GM04503 (cell line): Measurements from ENCODE around the gene RTN4.
A peak's percentile ranks its signal among the peaks of the same experiment; 100 is the strongest.

ENCODE experiments used
- DNase-seq: peaks from one replicate; pipeline ENCODE4 v3.0.0-alpha.2; 2012; ENCODE audit warnings: low read depth

Gene RTN4

DNA sequence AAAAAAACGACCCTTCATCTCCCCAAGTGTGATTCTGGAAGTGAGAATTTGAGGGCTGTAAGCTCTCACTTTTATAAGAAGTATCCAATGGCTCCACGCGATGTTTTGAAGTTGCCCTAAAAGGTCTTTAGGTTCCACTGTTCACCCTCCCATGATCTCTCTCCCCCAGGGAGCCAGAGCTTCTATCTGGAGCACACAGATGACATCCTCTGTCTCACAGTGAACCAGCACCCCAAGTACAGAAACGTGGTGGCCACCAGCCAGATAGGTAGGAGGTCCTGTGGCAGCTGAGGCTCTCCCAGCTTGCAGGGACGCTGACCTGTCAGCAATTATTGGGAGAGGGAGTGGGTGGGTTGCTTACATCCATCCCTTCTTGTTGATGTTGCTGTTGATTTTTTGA, 97.8 kb downstream of the RTN4 start:
- DNase-seq = no peak

DNA sequence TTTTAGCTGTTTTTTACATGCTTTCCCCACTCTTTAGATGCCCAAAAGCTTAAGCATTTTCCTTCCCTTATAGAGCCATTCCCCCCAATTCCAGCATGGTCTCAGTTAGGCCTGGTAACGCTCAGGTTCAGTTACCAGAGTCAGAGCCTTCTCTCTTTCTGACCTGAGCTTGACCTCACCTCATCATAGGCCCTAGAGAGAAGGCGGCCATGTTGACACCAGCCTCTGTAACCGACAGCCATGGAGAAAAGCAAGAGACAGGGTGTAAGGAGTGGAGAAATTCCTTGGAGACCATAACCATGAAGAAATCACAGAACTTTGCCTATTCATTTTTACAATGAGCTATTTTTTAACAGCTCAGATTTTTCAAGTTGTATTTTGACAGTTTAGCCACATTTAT, 99.4 kb downstream of the RTN4 start:
- DNase-seq = no peak

DNA sequence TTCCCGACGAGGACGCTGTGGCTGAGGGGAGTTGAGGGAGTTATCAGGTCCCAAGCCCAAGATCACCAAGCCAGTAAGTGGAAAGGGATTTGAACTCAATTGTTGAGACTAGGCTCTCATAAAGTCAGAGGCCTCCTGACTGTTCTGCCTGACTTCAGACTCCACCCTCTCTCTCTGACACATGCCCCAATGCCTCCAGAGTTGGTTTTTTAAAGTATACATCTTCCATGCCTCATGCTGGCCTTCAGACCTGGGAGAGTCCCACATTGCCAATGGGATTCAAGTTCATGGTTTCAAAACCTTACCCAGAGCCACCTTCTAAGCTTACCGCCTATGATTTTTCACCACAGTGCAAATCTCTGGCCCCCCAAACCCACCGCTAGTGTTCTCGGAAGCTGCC, 100.8 kb downstream of the RTN4 start:
- no peak for DNase-seq

DNA sequence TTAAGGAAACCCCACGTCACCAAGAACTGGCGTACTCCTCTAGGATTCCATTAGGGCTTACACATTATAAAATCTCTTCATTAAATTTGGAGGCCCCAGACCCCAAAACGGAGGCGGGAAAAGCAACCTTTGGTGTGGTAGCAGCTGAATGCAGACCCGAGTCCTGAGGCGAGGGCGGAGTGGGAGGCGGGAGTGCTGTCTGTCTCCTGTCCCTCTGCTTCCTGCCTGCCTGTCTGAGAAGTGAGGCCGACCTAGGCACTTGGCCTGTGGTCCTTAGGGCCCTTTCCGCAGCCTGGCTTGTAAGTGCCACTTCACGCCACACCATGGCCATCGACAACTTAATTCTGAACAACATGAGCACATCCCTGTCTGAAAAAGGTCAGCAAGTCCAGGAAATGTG, 102.1 kb downstream of the RTN4 start:
- no peak for DNase-seq

DNA sequence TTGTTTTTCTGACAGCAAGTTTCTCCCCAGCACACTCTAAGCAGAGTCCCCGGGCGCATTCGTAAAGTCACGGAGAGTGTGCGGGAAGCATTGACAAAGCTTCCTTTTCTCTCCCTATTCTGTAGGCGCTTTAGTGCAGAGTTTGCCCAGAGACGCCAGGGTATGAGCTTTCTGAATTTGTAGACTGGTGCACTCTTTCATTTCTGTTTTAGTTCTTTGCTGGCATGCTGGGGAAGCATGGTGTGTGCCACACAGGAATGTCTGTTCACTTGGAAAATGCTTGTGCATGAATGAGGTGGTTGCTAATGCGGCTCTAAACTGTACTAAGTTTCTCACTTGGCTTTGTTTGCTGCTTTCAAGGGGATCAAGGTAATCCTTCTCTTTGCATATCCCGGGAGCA, 102.6 kb downstream of the RTN4 start:
- DNase-seq = no peak

DNA sequence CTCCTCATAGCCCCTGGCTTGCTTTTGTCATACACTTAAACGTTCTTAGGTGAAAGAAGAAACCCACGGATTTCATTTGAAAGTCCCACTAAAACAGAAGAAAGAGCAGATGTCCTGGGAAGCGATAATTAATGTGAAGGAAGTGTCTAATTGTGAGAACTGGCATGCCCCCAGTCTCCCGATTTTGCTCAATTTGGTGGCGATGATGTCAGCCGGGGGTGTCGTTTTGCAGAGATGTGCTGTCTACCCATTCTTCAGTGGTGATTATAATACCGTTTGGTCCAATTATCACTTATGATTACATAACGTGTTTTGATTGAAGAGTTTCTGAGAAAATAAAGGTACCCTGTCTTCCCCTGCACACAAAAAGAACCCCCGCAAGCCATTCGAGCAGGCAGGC, 103.1 kb downstream of the RTN4 start:
- no peak for DNase-seq

DNA sequence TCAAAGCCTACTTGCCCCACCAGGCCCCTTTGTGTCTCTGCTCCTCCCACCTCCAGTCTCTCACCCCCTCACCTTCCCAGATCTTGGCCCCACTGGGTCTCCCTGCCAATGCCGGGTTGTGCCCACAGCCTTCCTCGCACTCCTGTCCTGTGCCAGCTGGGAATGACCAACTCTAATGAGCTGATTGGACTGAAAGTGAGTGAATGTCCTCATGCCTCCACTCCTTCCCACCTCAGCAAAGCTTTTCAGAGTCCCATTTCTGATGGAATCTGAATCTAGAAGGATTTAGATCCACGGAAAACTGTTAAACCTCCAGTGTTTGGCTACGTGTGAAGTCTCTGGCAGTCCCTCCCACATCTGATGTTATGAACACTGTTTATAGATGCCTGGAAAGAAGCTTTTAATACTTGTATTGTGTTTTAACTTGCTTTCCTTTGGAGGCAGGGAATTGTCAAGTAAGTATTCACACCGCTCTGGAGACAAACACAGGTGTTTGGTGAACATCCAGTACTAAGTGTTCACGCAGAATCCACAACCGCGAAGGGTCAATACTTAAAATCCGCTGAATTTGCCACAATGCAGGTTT, 103.9 kb downstream of the RTN4 start:
- DNase-seq = no peak

DNA sequence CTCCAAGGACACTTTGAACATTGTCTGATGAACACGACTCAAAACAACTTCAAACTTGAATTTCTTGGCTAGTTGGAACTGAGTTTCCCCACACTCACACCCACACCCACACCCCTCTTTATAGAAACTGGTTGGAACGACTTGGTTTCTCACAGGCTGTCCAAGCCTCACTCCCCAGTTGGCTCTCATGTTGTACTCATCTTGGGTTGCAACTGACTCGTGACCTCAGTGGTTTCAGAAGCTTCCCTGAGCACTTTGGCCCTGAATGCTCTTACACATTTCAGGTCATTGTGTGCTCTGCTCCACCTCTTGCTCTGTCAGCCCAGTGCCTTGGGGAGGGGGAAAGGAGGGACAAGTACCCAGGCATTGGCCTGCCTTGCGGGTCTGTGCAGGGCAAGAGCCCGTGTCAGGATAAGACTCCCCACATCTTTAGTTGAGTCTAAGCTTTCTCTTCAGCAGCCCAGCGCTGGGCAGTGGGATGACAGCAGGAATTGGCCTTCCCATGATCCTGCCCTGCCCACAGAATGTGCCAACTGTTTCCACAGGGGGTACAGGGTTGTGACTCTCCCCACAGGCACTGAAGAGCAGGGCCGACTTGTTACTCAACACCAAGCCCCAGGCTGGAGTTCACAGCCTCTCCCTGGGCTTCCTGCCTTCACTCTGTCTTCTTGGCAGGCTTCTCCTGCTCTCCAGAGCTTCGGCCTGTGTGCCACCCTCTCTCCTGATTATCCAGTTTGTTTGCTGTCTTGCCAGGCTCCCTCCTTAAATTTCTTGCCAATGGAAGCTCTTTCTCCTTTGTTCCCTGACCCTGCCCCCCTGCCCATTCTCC, 104.6 kb downstream of the RTN4 start:
- DNase-seq = peak; percentile 64

DNA sequence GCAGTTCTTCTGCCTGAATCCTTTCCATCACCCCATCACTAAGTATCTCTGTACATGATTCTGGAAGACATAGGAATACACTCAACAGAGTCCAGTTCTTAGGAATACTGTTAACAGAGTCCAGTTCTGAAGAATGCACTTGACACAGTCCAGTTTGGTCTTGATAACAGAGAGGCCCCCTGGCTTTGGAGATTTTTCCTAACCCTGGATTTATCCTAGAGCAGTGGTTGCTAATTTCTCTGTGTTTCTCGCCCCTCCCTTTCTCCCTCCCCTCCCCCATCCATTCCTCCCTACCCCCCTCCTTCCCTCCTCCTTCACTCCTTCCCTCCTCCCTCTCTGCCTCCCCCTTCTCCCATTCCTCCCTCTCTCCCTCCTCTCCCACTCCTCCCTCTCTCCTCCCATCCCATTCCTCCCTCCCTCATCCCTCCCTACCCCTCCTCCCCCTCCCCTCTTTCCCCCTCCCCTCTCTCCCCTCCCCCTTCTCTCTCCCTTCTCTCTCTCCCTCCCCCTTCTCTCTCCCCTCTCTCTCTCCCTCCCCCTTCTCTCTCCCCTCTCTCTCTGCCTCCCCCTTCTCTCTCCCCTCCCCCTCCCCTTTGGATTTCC, 105.4 kb downstream of the RTN4 start:
- no peak for DNase-seq

DNA sequence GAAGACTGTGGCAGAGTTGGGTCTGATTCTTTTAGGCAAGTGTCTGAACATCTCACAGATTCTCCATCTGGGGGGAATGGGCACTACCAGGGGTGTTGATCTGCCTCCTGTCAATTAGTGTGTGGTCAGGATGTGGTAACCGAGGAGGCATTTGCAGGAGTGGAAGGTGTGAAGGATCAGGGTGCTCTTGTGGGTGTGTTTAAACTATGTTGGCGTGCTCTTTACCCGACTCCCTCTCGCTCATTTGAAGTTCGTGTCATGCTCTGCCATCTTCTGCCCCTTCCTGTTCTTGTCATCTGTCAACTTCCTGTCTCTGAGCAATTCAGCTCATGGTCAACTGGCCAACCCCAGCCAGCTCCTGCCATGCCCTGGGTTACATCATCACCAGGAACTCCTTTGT, 107.9 kb downstream of the RTN4 start:
- no peak for DNase-seq

DNA sequence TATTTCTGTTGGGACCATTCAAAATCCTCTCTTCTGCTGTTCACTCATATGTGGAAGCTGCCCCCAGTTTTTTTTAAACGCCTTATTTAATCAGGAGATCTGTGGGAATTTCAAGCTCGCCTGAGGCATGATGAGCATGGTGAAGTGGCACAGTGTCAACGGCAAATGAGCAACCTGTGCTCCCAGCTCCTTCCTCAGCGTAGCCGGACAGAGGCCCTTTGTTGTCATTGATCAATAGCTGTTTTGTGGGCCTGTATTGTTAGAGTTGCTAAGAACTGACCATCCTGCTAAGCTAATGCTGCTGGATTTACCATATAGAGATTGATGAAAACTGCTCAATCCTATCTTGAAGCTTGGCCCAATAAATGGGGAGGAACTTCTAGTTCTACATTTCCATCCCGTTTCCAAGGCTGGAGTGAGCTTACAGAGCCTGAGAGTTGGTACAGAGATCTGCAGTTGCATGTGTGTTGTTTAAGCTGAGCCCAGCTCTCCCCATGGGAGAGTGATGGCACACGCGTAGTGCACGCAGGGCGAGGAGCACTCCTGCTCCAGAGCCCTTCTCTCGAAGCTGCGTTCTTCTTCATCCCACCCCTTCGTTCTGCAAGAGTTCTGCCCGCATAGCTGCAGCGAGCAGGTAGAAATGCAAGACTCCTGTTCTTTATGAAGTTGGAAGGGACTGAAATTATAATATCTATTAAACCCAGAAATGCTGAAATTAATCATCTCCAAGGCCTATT, 108.8 kb downstream of the RTN4 start:
- no peak for DNase-seq

DNA sequence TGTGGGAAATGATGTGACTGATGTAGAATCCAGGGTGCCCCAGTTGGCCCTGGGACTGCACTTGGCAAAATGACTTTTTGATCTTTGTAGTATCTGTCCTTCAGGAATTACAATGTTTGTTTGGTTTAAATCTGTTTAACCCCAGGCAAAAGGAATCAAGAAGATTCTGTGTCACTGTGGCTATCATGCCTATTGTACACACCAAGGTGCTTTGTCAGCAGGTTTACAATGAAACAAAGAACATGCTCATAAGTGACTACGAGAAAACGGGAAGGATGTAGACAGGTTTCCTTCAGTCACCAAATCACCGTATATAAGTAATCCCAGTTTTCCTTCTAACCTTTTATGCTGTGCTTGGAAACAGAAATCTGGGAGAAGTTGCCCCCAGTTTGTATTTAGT, 109.5 kb downstream of the RTN4 start:
- DNase-seq = no peak

DNA sequence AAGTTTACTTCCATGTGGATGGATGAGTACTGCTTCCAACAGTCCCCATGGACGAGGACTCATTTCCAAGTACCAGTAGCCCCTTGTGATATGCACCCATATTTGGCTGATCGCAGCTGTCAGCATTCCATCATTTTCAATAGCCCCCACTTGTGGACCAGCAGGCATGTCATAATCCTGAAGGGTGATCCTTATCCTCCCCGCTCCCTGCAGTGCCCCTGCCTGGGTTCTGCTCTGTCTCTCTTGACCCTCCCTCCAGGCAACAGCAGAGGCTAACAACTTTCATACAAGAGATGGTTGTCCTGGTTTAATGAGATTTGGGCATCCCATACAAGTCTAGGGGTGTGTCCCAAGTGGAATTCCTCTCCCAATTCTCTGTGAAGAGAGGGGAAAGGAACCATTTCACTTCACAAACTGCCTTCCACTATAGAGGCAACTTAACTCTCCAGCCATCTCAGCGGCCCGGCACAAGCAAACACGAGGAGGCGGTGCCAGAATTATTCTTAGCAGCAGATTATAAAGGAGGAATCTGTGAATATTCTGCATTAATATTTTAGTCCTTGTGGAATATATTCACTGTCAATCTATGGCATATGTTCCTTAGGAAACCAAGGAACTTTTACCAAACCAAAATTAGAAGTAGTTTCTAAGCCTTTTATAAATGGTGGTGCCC, 110.7 kb downstream of the RTN4 start:
- no peak for DNase-seq

DNA sequence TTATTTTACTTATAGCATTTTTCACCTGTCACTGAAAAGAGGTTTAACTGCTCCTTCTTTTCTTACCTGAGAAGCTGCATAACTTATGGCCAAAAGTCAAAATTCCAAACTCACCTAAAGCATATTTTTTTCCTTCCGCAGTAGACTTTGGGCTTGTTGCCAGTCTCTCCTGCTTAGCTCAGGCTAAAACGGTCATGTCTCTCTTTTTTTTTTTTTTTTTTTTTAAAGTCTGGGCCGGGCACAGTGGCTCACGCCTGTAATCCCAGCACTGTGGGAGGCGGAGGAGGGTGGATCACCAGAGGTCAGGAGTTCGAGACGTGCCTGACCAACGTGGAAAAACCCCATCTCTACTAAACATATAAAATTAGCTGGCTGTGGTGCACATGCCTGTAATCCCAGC, 113.5 kb downstream of the RTN4 start:
- DNase-seq = no peak

DNA sequence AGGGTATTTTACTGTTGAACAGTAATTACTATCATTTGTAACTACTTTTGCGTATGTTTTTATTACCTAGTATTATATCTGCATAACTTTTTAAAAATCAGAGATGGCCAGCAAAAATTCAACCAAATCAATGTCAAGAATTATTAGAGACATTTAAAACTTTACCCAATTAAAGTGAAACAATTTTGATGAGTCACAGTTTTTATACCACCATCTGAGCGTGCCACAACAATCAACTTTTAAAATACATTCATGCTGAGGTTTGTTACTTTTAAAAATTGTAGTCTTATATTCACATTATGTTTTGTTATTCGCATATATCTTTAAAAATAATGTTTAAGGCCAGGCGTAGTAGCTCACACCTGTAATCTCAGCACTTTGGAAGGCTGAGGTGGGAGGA, 114.9 kb downstream of the RTN4 start:
- DNase-seq = no peak

DNA sequence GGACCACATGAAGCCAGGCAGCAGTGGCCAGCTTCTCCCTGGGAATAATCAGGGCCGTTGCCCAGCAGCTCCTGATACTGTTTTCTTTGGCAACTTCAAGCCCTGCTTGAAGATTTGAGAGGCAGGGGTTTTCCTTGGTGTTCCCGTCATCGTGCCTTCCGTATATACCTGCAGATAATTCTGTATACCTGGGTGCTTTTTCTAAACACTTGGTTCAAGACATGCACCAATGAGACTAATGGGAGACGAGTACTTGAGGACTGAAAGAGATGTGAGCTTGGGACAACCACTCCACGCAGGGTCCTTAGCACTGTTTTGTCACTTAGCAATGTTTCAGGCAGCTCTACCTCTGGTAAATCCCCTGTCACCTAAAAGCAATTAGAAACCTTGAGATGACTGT, 118.8 kb downstream of the RTN4 start:
- DNase-seq = no peak

DNA sequence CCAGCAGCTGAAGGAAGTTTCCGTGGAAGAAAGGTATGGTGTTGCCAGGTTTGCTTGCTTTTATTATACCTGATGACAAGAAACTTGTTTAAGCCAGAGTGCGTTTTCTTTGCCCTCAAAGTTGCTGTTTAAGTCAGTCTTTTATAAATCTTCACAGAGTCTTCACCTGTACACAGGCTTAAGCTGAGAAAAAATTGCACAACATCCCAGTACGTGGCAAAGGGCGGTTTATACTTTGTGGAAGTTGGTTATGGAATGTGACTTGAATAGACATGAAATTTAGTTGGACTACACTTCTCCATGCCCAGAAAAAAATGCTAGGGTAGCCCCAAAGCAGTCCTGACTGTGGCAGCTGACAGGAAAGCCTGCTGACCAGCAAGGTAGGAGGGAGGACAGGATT, 121.5 kb downstream of the RTN4 start:
- DNase-seq = no peak

DNA sequence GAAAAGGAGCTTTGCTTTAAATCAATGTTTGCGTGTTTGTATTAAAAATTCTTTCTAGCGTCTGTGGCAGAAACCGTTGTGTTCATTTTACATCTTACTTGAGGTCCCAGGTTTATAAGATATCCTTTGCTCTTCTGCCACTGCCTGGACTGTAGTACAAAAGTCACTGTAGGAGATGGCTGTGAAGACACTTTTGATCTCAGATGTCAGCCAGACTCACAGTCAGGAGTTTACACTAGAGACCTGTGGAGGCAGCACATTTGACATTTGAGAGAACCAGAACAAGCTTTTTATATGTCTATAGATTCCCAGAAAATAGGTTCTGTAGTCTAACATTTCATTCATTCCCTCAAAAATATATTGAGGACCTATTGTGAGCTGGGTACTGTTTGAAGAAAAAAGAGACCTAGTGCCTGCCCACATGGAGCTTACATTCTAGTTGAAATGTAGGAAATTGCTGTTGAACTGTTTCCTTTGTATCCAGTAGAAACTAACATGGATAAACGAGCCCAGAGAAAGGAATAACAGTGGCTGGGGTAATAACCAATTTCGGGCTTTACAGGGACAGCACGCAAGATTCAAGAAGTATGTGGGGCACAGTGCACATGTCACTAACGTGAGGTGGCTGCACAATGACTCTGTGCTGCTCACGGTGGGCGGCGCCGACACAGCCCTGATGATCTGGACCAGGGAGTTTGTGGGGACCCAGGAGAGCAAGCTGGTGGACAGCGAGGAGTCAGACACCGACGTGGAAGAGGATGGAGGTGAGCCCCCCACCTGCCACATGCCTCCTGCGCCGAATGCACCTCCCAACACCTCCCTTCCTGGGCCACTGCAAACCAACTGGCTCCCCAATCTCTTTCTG, 122.3 kb downstream of the RTN4 start:
- no peak for DNase-seq

DNA sequence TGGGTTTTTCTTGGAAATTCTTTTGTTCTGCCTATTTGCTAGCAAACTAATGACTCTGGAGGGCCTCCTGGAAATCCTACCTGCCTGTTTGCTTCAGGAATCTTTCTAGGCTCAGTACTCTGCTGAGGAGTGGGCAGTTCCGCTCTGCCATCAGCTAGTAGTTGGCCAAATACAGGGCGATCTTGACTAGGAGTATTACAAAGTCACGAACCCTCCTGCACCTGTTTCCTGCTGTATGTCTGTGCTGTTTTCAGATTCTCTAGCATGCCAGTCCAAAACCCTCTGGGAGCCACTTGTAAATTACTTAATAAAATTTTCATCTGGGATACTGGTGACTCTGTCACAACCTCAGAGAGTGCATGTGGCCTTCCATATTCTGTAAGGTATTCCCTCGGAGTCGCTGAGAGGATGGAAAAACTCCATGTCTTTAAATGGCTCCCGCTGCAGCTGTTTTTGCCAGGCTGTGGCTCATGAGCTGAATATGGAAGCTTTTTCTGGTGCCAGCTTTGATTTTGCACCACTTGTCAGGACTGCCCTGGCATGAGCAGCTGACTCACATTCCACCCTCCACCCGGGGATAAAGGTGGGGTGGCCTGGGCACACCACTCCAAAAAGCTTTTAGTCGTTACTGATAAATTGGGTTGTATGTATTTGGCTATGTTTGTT, 123.0 kb downstream of the RTN4 start:
- DNase-seq = no peak

DNA sequence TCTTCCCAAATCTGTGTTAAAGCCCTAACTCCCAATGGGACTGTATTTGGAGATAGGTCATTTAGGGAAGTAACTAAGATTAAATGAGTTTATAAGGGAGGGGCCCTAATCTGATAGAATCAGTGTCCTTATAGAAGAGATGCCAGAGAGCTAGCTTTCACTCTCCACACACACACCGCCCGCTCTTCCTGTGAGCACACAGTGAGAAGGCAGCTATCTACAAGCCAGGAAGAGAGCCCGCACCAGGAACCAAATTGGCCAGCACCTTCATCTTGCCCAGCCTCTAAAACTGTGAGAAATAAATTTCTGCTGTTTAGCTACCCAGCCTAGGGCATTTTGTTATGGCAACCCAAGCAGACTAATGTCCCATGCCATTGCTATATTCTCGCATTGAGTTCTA, 125.2 kb downstream of the RTN4 start:
- no peak for DNase-seq

DNA sequence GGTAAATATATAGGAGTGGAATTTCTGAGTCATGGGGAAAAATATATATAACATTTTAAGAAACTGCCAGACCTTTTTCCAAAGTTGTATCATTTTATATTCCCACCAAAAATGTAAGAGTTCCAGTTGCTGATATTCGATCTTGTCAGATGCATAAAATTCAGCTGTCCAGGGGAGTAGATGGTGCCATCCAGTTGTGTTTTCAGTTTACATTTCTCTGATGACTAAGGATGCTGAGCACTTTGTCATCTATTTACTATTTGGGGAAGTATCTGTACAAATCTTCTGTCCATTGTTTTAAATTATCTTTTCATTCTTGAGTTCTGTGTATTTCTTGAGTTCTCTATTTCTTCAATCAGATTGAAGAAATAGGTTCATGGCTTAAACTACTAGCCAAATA, 126.1 kb downstream of the RTN4 start:
- DNase-seq = no peak
